Neuronal stem cell (in vitro differentiated cells): ENCODE measurements around the gene ATP2B1.
"Not testable (repeated sequence)": the region's sequence is repeated elsewhere in the genome, so short reads cannot be mapped to it uniquely, and the experiment has no call there.

Experiments used
- DNase-seq: peaks from one replicate; pipeline ENCODE4 v3.0.0-alpha.2; 2013; ENCODE audit warnings: low spot score
- H2AFZ ChIP-seq: one replicate; pipeline ENCODE4 v1.6.1; 2013; ENCODE audit warnings: mild to moderate bottlenecking, low read length, inconsistent platforms
- H2AK5ac ChIP-seq: 2 replicates; pipeline ENCODE4 v1.6.1; 2013; ENCODE audit warnings: low read depth, mild to moderate bottlenecking, inconsistent platforms, low read length, moderate library complexity, mixed read lengths
- H2BK120ac ChIP-seq: 2 replicates; pipeline ENCODE4 v1.6.1; 2013; ENCODE audit warnings: low read depth, mild to moderate bottlenecking, inconsistent platforms, low read length, moderate library complexity, mixed read lengths
- H2BK12ac ChIP-seq: one replicate; pipeline ENCODE4 v1.6.1; 2013; ENCODE audit warnings: low read length, inconsistent platforms
- H2BK15ac ChIP-seq: 2 replicates; pipeline ENCODE4 v1.6.1; 2013; ENCODE audit warnings: mild to moderate bottlenecking, low read length, inconsistent platforms, mixed read lengths
- H2BK5ac ChIP-seq: one replicate; pipeline ENCODE4 v1.6.1; 2013; ENCODE audit warnings: inconsistent platforms, mild to moderate bottlenecking, low read length, moderate library complexity
- H3K14ac ChIP-seq: one replicate; pipeline ENCODE4 v1.6.1; 2013; ENCODE audit warnings: low read length, inconsistent platforms
- H3K18ac ChIP-seq: 2 replicates; pipeline ENCODE4 v1.6.1; 2013; ENCODE audit warnings: low read length, inconsistent platforms
- H3K23ac ChIP-seq: 2 replicates; pipeline ENCODE4 v1.6.1; 2013; ENCODE audit warnings: low read depth, mild to moderate bottlenecking, mixed read lengths, low read length, inconsistent platforms; ENCODE audit not compliant: poor library complexity
- H3K27ac ChIP-seq: replicated peaks from 3 replicates; pipeline ENCODE4 v1.5.1; 2013; ENCODE audit warnings: low read length, inconsistent platforms
- H3K27me3 ChIP-seq, 3 experiments: 2 replicates each; pipeline ENCODE4 v1.6.1; 2013; ENCODE audit warnings: low read length in 3 of 3, mild to moderate bottlenecking in 2 of 3, inconsistent platforms in 1 of 3, low read depth in 1 of 3, mixed read lengths in 1 of 3, moderate library complexity in 1 of 3; ENCODE audit not compliant: control insufficient read depth in 3 of 3, insufficient read depth in 3 of 3
- H3K36me3 ChIP-seq, 2 donors: replicated peaks in 1 of 2; 2 replicates each; pipeline ENCODE4 v1.6.1; 2013; ENCODE audit warnings: low read length in 2 of 2; ENCODE audit not compliant: control insufficient read depth in 2 of 2, insufficient read depth in 2 of 2
- H3K4ac ChIP-seq: 2 replicates; pipeline ENCODE4 v1.6.1; 2013; ENCODE audit warnings: inconsistent platforms, mild to moderate bottlenecking, low read length, moderate library complexity
- H3K4me1 ChIP-seq, 2 donors: 1 replicate in 1 of 2; 2 replicates in 1 of 2; pipeline ENCODE4 v1.6.1; 2013; ENCODE audit warnings: low read length in 2 of 2, low read depth in 1 of 2; ENCODE audit not compliant: control insufficient read depth in 2 of 2, insufficient read depth in 1 of 2
- H3K4me2 ChIP-seq: one replicate; pipeline ENCODE4 v1.6.1; 2013; ENCODE audit warnings: mild to moderate bottlenecking, low read length, inconsistent platforms; ENCODE audit not compliant: insufficient read depth, poor library complexity, severe bottlenecking
- H3K4me3 ChIP-seq, 2 donors: 2 replicates each; pipeline ENCODE4 v1.5.1; 2013; ENCODE audit warnings: low read length in 2 of 2, mild to moderate bottlenecking in 2 of 2, inconsistent platforms in 1 of 2, moderate library complexity in 1 of 2
- H3K79me1 ChIP-seq: one replicate; pipeline ENCODE4 v1.6.1; 2013; ENCODE audit warnings: low read depth, mild to moderate bottlenecking, inconsistent platforms, low read length, moderate library complexity
- H3K9ac ChIP-seq: one replicate; pipeline ENCODE4 v1.6.1; 2013; ENCODE audit warnings: mild to moderate bottlenecking, low read depth, low read length, inconsistent platforms; ENCODE audit not compliant: poor library complexity
- H3K9me3 ChIP-seq, 2 donors: replicated peaks in 1 of 2; 2 replicates each; pipeline versions ENCODE3 to v1.6.1; 2013; ENCODE audit warnings: low read length in 2 of 2, mild to moderate bottlenecking in 2 of 2, inconsistent platforms in 1 of 2, low read depth in 1 of 2, mixed read lengths in 1 of 2, moderate library complexity in 1 of 2; ENCODE audit not compliant: control insufficient read depth in 2 of 2, insufficient read depth in 1 of 2
- H4K8ac ChIP-seq: one replicate; pipeline ENCODE4 v1.6.1; 2013; ENCODE audit warnings: low read depth, mild to moderate bottlenecking, inconsistent platforms, low read length, moderate library complexity
- H4K91ac ChIP-seq: one replicate; pipeline ENCODE4 v1.6.1; 2013; ENCODE audit warnings: low read length, low read depth, mild to moderate bottlenecking, inconsistent platforms; ENCODE audit not compliant: poor library complexity
- WGBS, 2 donors: extraction: QIAGEN DNeasy Blood & Tissue Kit; methylation state at CpG; one replicate each; pipeline ENCODE4 v1.1.7; 2013; ENCODE audit warnings: missing lambda C conversion rate in 2 of 2, mixed read lengths in 1 of 2; ENCODE audit not compliant: insufficient read length in 2 of 2, insufficient replicate concordance in 1 of 2; ENCODE audit errors: extremely low coverage in 2 of 2; 5-methylcytosine and 5-hydroxymethylcytosine counted together

The ATP2B1 gene

GRCh38 chr12:89701606-89702206 is 6.9 kb downstream of the ATP2B1 start:
- no peak overlapping the region for H4K8ac ChIP-seq
- WGBS, 2 donors, result no CpG with 5 or more reads among the region's 3 CpGs
- H2AFZ ChIP-seq, result no peak overlapping the region
- no peak overlapping the region for H3K27ac ChIP-seq
- H3K4me3 ChIP-seq, result no peak overlapping the region
- H2BK5ac ChIP-seq, result no peak overlapping the region
- no peak overlapping the region for H2AK5ac ChIP-seq
- peaks cover 0 to 3% of the 10 kb centered on the region in 2 donors for H3K4me1 ChIP-seq
- no peak overlapping the region for H3K4ac ChIP-seq
- H3K9ac ChIP-seq, result no peak overlapping the region
- H3K23ac ChIP-seq, result no peak overlapping the region
- H2BK15ac ChIP-seq, result no peak overlapping the region
- no peak overlapping the region for H2BK12ac ChIP-seq
- no peak overlapping the region for H3K18ac ChIP-seq
- no peaks in the 10 kb centered on the region for H3K79me1 ChIP-seq
- no peak overlapping the region for H3K14ac ChIP-seq
- no peak overlapping the region for H4K91ac ChIP-seq
- no peaks in the 10 kb centered on the region for H3K36me3 ChIP-seq
- no peak overlapping the region for H2BK120ac ChIP-seq
- H3K9me3 ChIP-seq, result no peaks in the 10 kb centered on the region
- DNase-seq, result no peak
- H3K4me2 ChIP-seq, result no peak overlapping the region
- H3K27me3 ChIP-seq, result no peaks in the 10 kb centered on the region

GRCh38 chr12:89700191-89700810 is 8.3 kb downstream of the ATP2B1 start:
- Histone ChIP-seq H2BK12ac (no peak overlapping the region), H2BK15ac (no peak overlapping the region), H2BK5ac (no peak overlapping the region), H3K36me3 (no peaks in the 10 kb centered on the region), H3K79me1 (no peaks in the 10 kb centered on the region), H3K18ac (no peak overlapping the region), H2AK5ac (no peak overlapping the region), H3K23ac (no peak overlapping the region), H3K9me3 (no peaks in the 10 kb centered on the region), H2BK120ac (no peak overlapping the region), H4K8ac (no peak overlapping the region), H3K4me2 (no peak overlapping the region), H3K9ac (no peak overlapping the region), H2AFZ (no peak overlapping the region), H3K4ac (no peak overlapping the region), H4K91ac (no peak overlapping the region), H3K14ac (no peak overlapping the region), H3K4me1 (no peaks in the 10 kb centered on the region), H3K27ac (no peak overlapping the region), H3K27me3 (no peaks in the 10 kb centered on the region), H3K4me3 (no peak overlapping the region)
- WGBS, 2 donors, result no CpG with 5 or more reads among the region's 4 CpGs
- DNase-seq, result no peak

DNA sequence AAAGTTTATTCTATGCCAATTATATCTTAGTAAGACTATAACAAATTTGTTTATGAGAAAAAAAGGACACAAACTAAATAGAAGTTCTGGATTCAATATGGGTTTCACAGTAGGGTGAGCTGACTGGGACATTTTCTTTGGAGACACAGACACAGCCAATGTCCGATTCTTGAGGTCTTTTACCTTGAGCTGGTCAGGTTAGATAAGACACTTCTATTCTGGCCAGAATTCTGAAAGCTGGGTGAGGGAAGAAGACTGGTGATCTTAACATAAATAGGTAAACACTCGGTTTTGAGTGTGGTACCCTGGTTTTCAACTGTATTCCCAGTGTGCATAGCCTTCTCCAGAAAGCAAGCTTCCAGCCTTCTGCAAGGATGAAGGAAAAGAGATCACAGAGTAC is 10.0 kb downstream of the ATP2B1 start:
- Histone ChIP-seq H3K14ac (no peak overlapping the region), H3K23ac (no peak overlapping the region), H3K4me3 (no peak overlapping the region), H3K4me1 (peaks cover 0 to 2% of the 10 kb centered on the region in 2 donors), H2AK5ac (no peak overlapping the region), H3K4me2 (no peak overlapping the region), H3K36me3 (no peaks in the 10 kb centered on the region), H2BK5ac (no peak overlapping the region), H3K9ac (no peak overlapping the region), H2BK12ac (no peak overlapping the region), H3K79me1 (no peaks in the 10 kb centered on the region), H3K27me3 (no peaks in the 10 kb centered on the region), H4K91ac (no peak overlapping the region), H4K8ac (no peak overlapping the region), H3K4ac (no peak overlapping the region), H3K27ac (no peak overlapping the region), H3K9me3 (no peaks in the 10 kb centered on the region), H2BK120ac (no peak overlapping the region), H3K18ac (no peak overlapping the region), H2AFZ (no peak overlapping the region), H2BK15ac (no peak overlapping the region)
- DNase-seq, result no peak
- no CpG with 5 or more reads among the region's 2 CpGs for WGBS, 2 donors

DNA sequence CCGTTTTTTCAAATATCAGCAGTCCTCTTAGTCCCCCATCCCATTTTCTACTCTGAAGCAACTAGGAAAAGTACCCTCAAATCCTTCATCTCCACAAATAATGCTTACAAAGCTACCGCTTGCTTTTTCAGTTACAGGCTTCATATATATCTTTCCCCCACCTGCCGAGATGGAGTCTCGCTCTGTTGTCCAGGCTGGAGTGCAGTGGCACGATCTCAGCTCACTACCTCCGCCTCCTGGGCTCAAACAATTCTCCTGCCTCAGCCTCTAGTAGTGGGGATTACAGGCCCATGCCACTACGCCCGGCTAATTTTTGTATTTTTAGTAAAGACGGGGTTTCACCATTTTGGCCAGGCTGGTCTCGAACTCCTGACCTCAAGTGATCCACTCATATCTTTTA is 10.9 kb downstream of the ATP2B1 start:
- not testable (repeated sequence) for H3K23ac ChIP-seq, H2BK15ac ChIP-seq, H3K4ac ChIP-seq, H3K79me1 ChIP-seq, H3K18ac ChIP-seq, H2BK120ac ChIP-seq, H3K4me1 ChIP-seq, H4K8ac ChIP-seq, H2BK5ac ChIP-seq, H3K9me3 ChIP-seq, H3K14ac ChIP-seq, H3K36me3 ChIP-seq, DNase-seq, H3K4me3 ChIP-seq, H3K9ac ChIP-seq, H2AFZ ChIP-seq, H4K91ac ChIP-seq, H3K27me3 ChIP-seq, H3K27ac ChIP-seq, H2AK5ac ChIP-seq, H3K4me2 ChIP-seq, H2BK12ac ChIP-seq
- no CpG with 5 or more reads among the region's 10 CpGs for WGBS, 2 donors
